ENCODE results near the gene KY. TPM values are rescaled to one million over a fixed set of nuclear protein-coding genes. Genes with fewer than 3 reads are reported as not detected.

The KY gene
- polyA plus RNA-seq, 3 donors: 0.03 to 0.09 TPM; not detected in 1

- H3K27ac ChIP-seq (ENCODE audit: low read depth in 1 of 2, low read length in 2 of 2): no peak overlapping the region
- intact Hi-C loops (cut with micrococcal nuclease): no loop called here
- H3K36me3 Mint-ChIP-seq: no peaks in the 10 kb centered on the region
- H3K27ac Mint-ChIP-seq: no peak overlapping the region
- no peak overlapping the region for H3K4me3 ChIP-seq (replicated peaks in 1 of 3; ENCODE audit: low read depth in 2 of 3, low read length in 3 of 3)
- no peaks in the 10 kb centered on the region for H3K9me3 ChIP-seq (replicated peaks in 1 of 2; ENCODE audit: control insufficient read depth in 1 of 2, insufficient read depth in 1 of 2, low read length in 2 of 2)
- H3K79me2 ChIP-seq (ENCODE audit: insufficient read depth, low read length): no peaks in the 10 kb centered on the region
- H3K27me3 Mint-ChIP-seq (ENCODE audit: low read depth in 3 of 3): peaks cover 2 to 4% (median 4%) of the 10 kb centered on the region in 3 donors
- no peak overlapping the region for H2AFZ ChIP-seq (ENCODE audit: insufficient read depth, low read depth, low read length, poor library complexity, severe bottlenecking)
- DNase-seq: no peak
- peaks cover 0 to 3% (median 0%) of the 10 kb centered on the region in 7 donors for H3K9me3 Mint-ChIP-seq
- no peaks in the 10 kb centered on the region for H3K4me1 Mint-ChIP-seq
- no peak overlapping the region for H3K9ac ChIP-seq (ENCODE audit: insufficient read depth, low read length, poor library complexity, severe bottlenecking)
- no peak for TF ChIP-seq CTCF (IDR thresholded peaks at IDR 0.05)
- no peaks in the 10 kb centered on the region for H3K27me3 ChIP-seq (ENCODE audit: control insufficient read depth in 2 of 2, insufficient read depth in 2 of 2, low read length in 2 of 2)
- H3K4me2 ChIP-seq (replicated peaks; ENCODE audit: extremely low read depth, low read length, poor library complexity, severe bottlenecking): no peak overlapping the region
- no peaks in the 10 kb centered on the region for H3K4me1 ChIP-seq (ENCODE audit: control insufficient read depth in 1 of 2, insufficient read depth in 2 of 2, low read length in 2 of 2)
- 100% methylated on average over 1 of the region's 6 CpGs for WGBS (ENCODE audit: insufficient coverage)
- no peak overlapping the region for H3K4me3 Mint-ChIP-seq
- H4K20me1 ChIP-seq (ENCODE audit: insufficient read depth, low read length): no peaks in the 10 kb centered on the region
- H3K36me3 ChIP-seq (replicated peaks in 1 of 2; ENCODE audit: control insufficient read depth in 1 of 2, insufficient read depth in 2 of 2, low read length in 2 of 2): no peaks in the 10 kb centered on the region
Observed at GRCh38 chr3:134681522-134681900, 30.7 kb upstream of the KY start.

GRCh38 chr3:134680796-134681521, 30.1 kb upstream of the KY start:
- Mint-ChIP-seq H3K36me3 (no peaks in the 10 kb centered on the region), H3K4me1 (no peaks in the 10 kb centered on the region), H3K27ac (no peak overlapping the region)

More at GRCh38 chr3:134680796-134681521, 30.1 kb upstream of the KY start:
- no peak for DNase-seq
- Mint-ChIP-seq H3K27me3 (ENCODE audit: low read depth in 3 of 3) (peaks cover 2 to 4% (median 4%) of the 10 kb centered on the region in 3 donors), H3K9me3 (peaks cover 0 to 6% (median 3%) of the 10 kb centered on the region in 7 donors), H3K4me3 (no peak overlapping the region)
- H2AFZ ChIP-seq (ENCODE audit: insufficient read depth, low read depth, low read length, poor library complexity, severe bottlenecking): no peak overlapping the region
- H3K4me3 ChIP-seq (replicated peaks in 1 of 3; ENCODE audit: low read depth in 2 of 3, low read length in 3 of 3): no peak overlapping the region
- H4K20me1 ChIP-seq (ENCODE audit: insufficient read depth, low read length): no peaks in the 10 kb centered on the region
- intact Hi-C loops (cut with micrococcal nuclease): no loop called here
- 77% methylated on average over 9 of the region's 10 CpGs for WGBS (ENCODE audit: insufficient coverage)
- no peak overlapping the region for H3K4me2 ChIP-seq (replicated peaks; ENCODE audit: extremely low read depth, low read length, poor library complexity, severe bottlenecking)
- no peaks in the 10 kb centered on the region for H3K27me3 ChIP-seq (ENCODE audit: control insufficient read depth in 2 of 2, insufficient read depth in 2 of 2, low read length in 2 of 2)
- H3K36me3 ChIP-seq (replicated peaks in 1 of 2; ENCODE audit: control insufficient read depth in 1 of 2, insufficient read depth in 2 of 2, low read length in 2 of 2): no peaks in the 10 kb centered on the region
- H3K79me2 ChIP-seq (ENCODE audit: insufficient read depth, low read length): no peaks in the 10 kb centered on the region
- H3K9ac ChIP-seq (ENCODE audit: insufficient read depth, low read length, poor library complexity, severe bottlenecking): no peak overlapping the region
- TF ChIP-seq CTCF (IDR thresholded peaks at IDR 0.05): no peak
- H3K9me3 ChIP-seq (replicated peaks in 1 of 2; ENCODE audit: control insufficient read depth in 1 of 2, insufficient read depth in 1 of 2, low read length in 2 of 2): no peaks in the 10 kb centered on the region
- H3K27ac ChIP-seq (ENCODE audit: low read depth in 1 of 2, low read length in 2 of 2): no peak overlapping the region
- no peaks in the 10 kb centered on the region for H3K4me1 ChIP-seq (ENCODE audit: control insufficient read depth in 1 of 2, insufficient read depth in 2 of 2, low read length in 2 of 2)

Measured in CD14-positive monocyte (primary cell).